ENCODE measurements around the gene GPR152.

The GPR152 gene

GRCh38 chr11:67453816-67454732, 1.5 kb upstream of the GPR152 start:
- no peak for DNase-seq (ENCODE audit: low read depth in 1 of 2, low spot score in 1 of 2)
- in situ Hi-C loops (cut with HindIII; ENCODE audit: low pct_unique_long_range_greater_than_20kb, low sequenced_read_pairs): no loop called here

GRCh38 chr11:67451658-67451976, 912 bp downstream of the GPR152 start:
- no peak for TF ChIP-seq JUND (IDR thresholded peaks at IDR 0.05; ENCODE audit: low read depth)
- in situ Hi-C loops (cut with HindIII; ENCODE audit: low pct_unique_long_range_greater_than_20kb, low sequenced_read_pairs): no loop called here
- no peak for DNase-seq (ENCODE audit: low read depth in 1 of 2, low spot score in 1 of 2)

More at GRCh38 chr11:67453816-67454732, 1.5 kb upstream of the GPR152 start:
- no peak for TF ChIP-seq JUND (IDR thresholded peaks at IDR 0.05; ENCODE audit: low read depth)

DNA sequence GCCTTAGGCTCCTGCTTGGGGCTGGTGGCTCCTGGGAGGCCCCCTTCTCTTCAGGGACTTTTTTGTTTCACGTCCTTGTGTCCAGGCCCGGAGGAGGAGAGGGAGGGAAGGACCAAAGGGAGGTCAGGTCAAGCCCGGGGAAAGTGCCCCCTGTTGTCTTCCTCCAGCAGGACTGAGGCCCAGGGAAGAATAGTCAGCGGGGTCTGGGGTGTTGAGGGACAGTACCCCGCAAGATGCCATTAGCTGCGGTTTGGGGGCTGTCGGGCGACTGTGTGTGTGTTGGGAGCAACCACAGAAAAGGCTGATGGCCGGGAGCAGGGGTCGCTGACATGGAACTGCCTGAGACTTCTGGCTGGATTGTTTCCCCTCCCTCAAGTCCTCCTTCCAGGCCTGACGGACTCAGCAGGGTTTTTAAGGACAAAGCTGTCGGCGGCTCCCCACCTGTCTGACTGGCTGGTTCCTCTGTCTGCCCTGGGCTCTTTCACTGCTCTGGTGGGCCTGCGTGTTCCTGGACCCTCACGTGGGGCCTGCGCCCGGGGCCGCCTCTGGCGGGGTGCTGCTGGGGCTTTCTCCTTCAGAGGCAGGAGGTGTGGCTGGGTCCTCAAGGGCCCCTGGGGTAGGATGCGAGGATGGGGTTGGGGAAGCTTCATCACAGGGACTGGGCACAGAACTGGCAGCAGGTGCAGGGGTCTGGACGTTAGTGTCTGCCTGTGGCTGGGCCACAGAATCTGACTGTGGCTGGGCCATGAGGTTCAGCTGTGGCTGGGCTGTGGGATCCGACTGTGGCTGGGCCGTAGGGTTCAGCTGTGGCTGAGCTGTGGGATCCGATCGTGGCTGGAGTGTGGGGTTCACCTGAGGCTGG, 1.5 kb downstream of the GPR152 start:
- no peak for DNase-seq (ENCODE audit: low read depth in 1 of 2, low spot score in 1 of 2)
- in situ Hi-C loops (cut with HindIII; ENCODE audit: low pct_unique_long_range_greater_than_20kb, low sequenced_read_pairs): no loop called here
- no peak for TF ChIP-seq JUND (IDR thresholded peaks at IDR 0.05; ENCODE audit: low read depth)

DNA sequence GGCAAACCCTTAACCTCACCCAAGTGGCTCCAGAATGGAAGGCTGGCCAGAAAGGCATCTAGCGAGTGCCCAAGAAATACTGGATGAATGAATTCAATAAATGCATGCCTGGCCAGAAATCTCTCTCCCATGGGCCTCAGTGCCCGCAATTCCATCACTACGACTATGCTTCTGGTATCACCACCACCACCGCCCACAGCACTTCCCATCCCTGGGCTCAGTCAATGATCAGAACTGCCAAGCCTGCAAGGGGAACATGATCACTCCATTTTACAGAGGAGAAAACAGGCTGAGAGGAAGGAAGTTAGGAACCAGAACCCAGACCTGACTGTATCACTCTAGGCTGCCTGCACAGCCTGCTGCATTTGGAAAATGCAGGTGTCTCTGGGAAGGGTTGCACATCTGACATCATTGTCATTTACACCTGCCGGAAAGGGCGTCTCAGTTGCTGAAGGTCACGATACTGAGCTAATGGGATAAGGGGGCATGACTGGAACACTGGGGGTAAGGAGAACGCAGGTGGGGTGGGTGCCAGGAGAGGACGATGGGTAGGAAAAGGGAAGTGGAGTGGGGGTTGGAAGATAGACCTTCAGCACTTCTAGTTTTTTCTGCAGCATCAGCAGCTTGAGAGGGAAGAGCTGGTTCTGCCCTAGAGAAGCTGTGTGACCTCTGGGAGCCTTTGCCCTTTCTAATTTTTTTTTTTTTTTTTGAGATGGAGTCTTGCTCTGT, 3.2 kb downstream of the GPR152 start:
- in situ Hi-C loops (cut with HindIII; ENCODE audit: low pct_unique_long_range_greater_than_20kb, low sequenced_read_pairs): no loop called here
- DNase-seq (ENCODE audit: low read depth in 1 of 2, low spot score in 1 of 2): no peak
- no peak for TF ChIP-seq JUND (IDR thresholded peaks at IDR 0.05; ENCODE audit: low read depth)

- in situ Hi-C loops (cut with HindIII; ENCODE audit: low pct_unique_long_range_greater_than_20kb, low sequenced_read_pairs): no loop called here
- no peak for TF ChIP-seq JUND (IDR thresholded peaks at IDR 0.05; ENCODE audit: low read depth)
Measured at GRCh38 chr11:67448220-67448609, 4.3 kb downstream of the GPR152 start.

DNA sequence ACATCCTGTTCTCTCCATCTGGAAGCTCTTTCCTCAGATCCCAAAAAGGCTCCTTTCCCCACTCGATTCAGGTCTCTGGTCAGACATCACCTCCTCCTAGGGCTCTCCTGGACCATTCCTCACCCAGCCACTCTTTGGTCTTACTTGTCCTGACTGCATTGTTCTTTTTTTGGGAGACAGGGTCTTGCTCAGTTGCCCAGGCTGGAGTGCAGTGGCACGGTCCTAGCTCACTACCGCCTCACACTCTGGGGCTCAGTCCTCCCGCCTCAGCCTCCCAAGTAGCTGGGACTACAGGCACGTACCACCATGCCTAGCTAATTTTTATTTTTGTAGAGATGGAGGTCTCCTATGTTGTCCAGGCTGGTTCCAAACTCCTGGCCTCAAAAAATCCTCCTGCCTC, 7.0 kb downstream of the GPR152 start:
- in situ Hi-C loops (cut with HindIII; ENCODE audit: low pct_unique_long_range_greater_than_20kb, low sequenced_read_pairs): no loop called here
- no peak for TF ChIP-seq JUND (IDR thresholded peaks at IDR 0.05; ENCODE audit: low read depth)
- DNase-seq (ENCODE audit: low read depth in 1 of 2, low spot score in 1 of 2): no peak

More at GRCh38 chr11:67448220-67448609, 4.3 kb downstream of the GPR152 start:
- DNase-seq (ENCODE audit: low read depth in 1 of 2, low spot score in 1 of 2): no peak

DNA sequence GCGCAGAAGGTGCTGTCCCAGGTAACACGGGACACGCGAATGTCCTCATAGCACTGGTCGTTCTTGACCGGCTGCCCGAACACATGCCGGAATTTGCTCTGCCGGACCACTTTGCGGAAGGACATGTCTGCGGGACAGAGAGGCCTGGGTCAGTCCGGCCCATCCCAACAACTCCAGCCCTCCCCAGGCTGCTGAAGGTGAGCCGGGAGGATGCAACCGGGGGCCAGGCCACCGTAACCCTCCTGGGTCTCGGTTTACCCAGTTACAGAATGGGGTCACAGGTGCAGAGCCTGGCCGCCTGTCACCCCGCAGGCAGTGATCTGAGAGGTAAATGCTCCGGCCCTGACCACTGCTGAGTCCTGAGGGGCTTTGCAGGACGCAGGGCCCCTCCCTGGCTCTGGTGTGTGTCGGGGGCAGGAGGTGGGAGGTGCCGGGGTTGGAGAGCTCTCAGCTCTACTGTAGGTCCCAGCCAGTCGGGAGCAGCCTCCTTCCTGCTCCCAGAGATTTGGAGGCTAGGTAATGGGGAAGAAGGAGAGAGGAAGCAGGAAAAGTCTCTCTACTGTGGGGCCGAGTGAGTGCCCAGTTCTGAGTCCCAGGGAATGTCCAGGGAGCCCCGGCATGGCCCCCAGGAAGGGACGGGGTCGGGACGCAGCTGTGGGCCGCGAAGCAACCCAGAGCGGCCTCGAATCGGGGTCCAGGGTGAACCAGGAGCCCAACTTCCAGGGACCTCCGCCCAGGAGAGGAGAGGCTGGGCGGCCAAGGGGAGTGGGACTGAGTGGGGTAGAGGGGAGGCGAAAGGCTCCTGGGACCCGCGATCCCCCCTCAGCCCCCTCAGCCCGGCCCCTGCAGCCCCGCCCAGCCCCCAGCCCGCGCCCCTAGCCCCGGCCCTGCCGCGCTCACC, 9.8 kb downstream of the GPR152 start:
- no peak for TF ChIP-seq JUND (IDR thresholded peaks at IDR 0.05; ENCODE audit: low read depth)
- in situ Hi-C loops (cut with HindIII; ENCODE audit: low pct_unique_long_range_greater_than_20kb, low sequenced_read_pairs): no loop called here
- DNase-seq (ENCODE audit: low read depth in 1 of 2, low spot score in 1 of 2): no peak

GRCh38 chr11:67441731-67442351, 10.7 kb downstream of the GPR152 start:
- TF ChIP-seq JUND (IDR thresholded peaks at IDR 0.05; ENCODE audit: low read depth): no peak
- in situ Hi-C loops (cut with HindIII; ENCODE audit: low pct_unique_long_range_greater_than_20kb, low sequenced_read_pairs): no loop called here
- DNase-seq (ENCODE audit: low read depth in 1 of 2, low spot score in 1 of 2): no peak

GRCh38 chr11:67441098-67441563, 11.4 kb downstream of the GPR152 start:
- DNase-seq (ENCODE audit: low read depth in 1 of 2, low spot score in 1 of 2): no peak
- TF ChIP-seq JUND (IDR thresholded peaks at IDR 0.05; ENCODE audit: low read depth): no peak
- in situ Hi-C loops (cut with HindIII; ENCODE audit: low pct_unique_long_range_greater_than_20kb, low sequenced_read_pairs): no loop called here

- in situ Hi-C loops (cut with HindIII; ENCODE audit: low pct_unique_long_range_greater_than_20kb, low sequenced_read_pairs): no loop called here
- TF ChIP-seq JUND (IDR thresholded peaks at IDR 0.05; ENCODE audit: low read depth): no peak
- no peak for DNase-seq (ENCODE audit: low read depth in 1 of 2, low spot score in 1 of 2)
Measured at GRCh38 chr11:67440229-67441097, 12.1 kb downstream of the GPR152 start.
